Neural progenitor cell (in vitro differentiated cells): ENCODE results near the gene EIF4G3. TPM values are rescaled to one million over a fixed set of nuclear protein-coding genes. Genes with fewer than 3 reads are reported as not detected.

ENCODE experiments used
- DNase-seq: peaks from one replicate; pipeline ENCODE4 v3.0.0-alpha.2; 2016; ENCODE audit warnings: low spot score
- H2AFZ ChIP-seq: fragments of 200-600 bp; sonication (generic); replicated peaks from 2 replicates; pipeline ENCODE4 v1.6.1; 2016; ENCODE audit warnings: antibody characterized with exemption
- H3F3A ChIP-seq: fragments of 200-600 bp; sonication (generic); 2 replicates; pipeline ENCODE4 v1.6.1; 2016; ENCODE audit warnings: antibody characterized with exemption, low read depth
- H3K27ac ChIP-seq: fragments of 200-600 bp; sonication (generic); 2 replicates; pipeline ENCODE4 v1.5.1; 2016; ENCODE audit warnings: mild to moderate bottlenecking
- H3K27me3 ChIP-seq: fragments of 200-600 bp; sonication (generic); 2 replicates; pipeline ENCODE4 v1.6.1; 2016; ENCODE audit warnings: mild to moderate bottlenecking, moderate library complexity
- H3K36me3 ChIP-seq: fragments of 200-600 bp; sonication (generic); 2 replicates; pipeline ENCODE4 v1.5.1; 2016
- H3K4me1 ChIP-seq: fragments of 200-600 bp; sonication (generic); 2 replicates; pipeline ENCODE4 v1.6.1; 2016; ENCODE audit warnings: mixed run types
- H3K4me2 ChIP-seq: fragments of 200-600 bp; sonication (generic); 2 replicates; pipeline ENCODE4 v1.6.1; 2016
- H3K4me3 ChIP-seq: fragments of 200-600 bp; sonication (generic); 2 replicates; pipeline ENCODE4 v1.5.1; 2016
- H3K79me2 ChIP-seq: fragments of 200-600 bp; sonication (generic); 2 replicates; pipeline ENCODE4 v1.6.1; 2016; ENCODE audit warnings: low read depth
- H3K9ac ChIP-seq: fragments of 200-600 bp; sonication (generic); 2 replicates; pipeline ENCODE4 v1.6.1; 2016
- H3K9me3 ChIP-seq: fragments of 200-600 bp; sonication (generic); 2 replicates; pipeline ENCODE4 v1.5.1; 2016; ENCODE audit warnings: low read depth
- H4K20me1 ChIP-seq: fragments of 200-600 bp; sonication (generic); 2 replicates; pipeline ENCODE4 v1.6.1; 2016; ENCODE audit warnings: low read depth
- H3K27ac Mint-ChIP-seq: 3 replicates; pipeline ENCODE4 v1.8.0; 2021; ENCODE audit warnings: mixed read lengths
- H3K27me3 Mint-ChIP-seq: 2 replicates; pipeline ENCODE4 v1.8.0; 2022; ENCODE audit warnings: low read depth, mild to moderate bottlenecking, inconsistent platforms, moderate library complexity, mixed read lengths; ENCODE audit not compliant: insufficient read depth
- H3K36me3 Mint-ChIP-seq: 3 replicates; pipeline ENCODE4 v1.8.0; 2021; ENCODE audit warnings: mixed read lengths
- H3K4me1 Mint-ChIP-seq: 3 replicates; pipeline ENCODE4 v1.8.0; 2021; ENCODE audit warnings: mixed read lengths
- H3K4me3 Mint-ChIP-seq: 3 replicates; pipeline ENCODE4 v1.8.0; 2021; ENCODE audit warnings: mild to moderate bottlenecking, moderate library complexity, mixed read lengths
- H3K9me3 Mint-ChIP-seq: 3 replicates; pipeline ENCODE4 v1.8.0; 2020; ENCODE audit warnings: mixed read lengths
- EZH2 ChIP-seq: fragments of 200-600 bp; sonication (generic); IDR thresholded peaks from 2 replicates; pipeline ENCODE4 v1.6.1; 2017; ENCODE audit warnings: antibody characterized with exemption, mild to moderate bottlenecking, moderate library complexity
- EZH2phosphoT487 ChIP-seq: fragments of 200-600 bp; sonication (generic); IDR thresholded peaks from 2 replicates; pipeline ENCODE4 v1.6.1; 2017; ENCODE audit warnings: antibody characterized with exemption
- total RNA-seq: library from RNA; depleted of rRNA; stranded (reverse); fragments of >200 nt; gene quantifications from 2 replicates; pipeline ENCODE4 v1.2.3, GENCODE V29; 2015; ENCODE audit warnings: low replicate concordance
- TF ChIP-seq, protein P1 (sequence below): fragments of 200-600 bp; sonication (generic); IDR thresholded peaks from 2 replicates; pipeline ENCODE4 v1.5.1; 2017; ENCODE audit warnings: antibody characterized with exemption, mild to moderate bottlenecking

The EIF4G3 gene
- total RNA-seq, 1 donor from 2014 or later, result 73.4 TPM

DNA sequence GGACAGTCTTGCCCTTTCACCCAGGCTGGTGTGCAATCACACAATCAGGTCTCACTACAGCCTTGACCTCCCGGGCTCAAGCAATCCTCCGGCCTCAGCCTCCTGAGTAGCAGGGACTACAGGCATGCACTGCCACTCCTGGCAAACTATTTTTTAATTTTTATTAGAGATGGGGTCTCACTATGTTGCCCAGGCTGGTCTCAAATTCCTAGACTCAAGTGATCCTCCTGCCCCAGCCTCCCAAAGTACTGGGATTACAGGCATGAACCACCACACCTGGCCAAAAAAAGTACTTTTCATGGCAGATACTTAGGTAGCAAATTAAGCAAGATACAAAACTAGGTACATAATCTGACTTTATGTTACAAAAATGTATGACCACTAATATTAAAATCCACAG is 8.3 kb downstream of the EIF4G3 start:
- H3K36me3 ChIP-seq, result peaks cover 6% of the 10 kb centered on the region
- peaks cover 7% of the 10 kb centered on the region for H3K4me1 Mint-ChIP-seq

DNA sequence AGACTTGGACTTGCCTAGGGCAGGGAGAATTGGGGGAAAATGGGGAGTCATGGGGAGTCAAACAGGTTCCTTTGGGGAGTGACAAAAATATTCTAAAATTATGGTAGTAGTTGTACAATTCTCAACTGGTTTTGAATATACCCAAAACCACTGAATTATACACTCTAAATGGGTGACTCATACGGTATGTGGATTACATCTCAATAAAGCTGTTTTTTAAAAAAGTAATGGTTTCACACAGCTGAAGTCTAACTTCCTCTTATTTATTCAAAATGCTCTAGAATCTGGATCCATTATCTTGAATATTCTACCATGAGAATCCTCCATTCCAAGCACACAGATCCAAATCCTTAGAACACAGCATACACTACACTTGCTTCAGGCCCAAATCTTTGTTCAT is 11.1 kb downstream of the EIF4G3 start:
- Mint-ChIP-seq H3K27ac (no peak overlapping the region), H3K27me3 (peaks cover 4% of the 10 kb centered on the region), H3K4me1 (peaks cover 2% of the 10 kb centered on the region), H3K9me3 (peaks cover 2% of the 10 kb centered on the region), H3K36me3 (peaks cover 47% of the 10 kb centered on the region), H3K4me3 (no peak overlapping the region)
- no peaks in the 10 kb centered on the region for H3K4me1 ChIP-seq
- no peaks in the 10 kb centered on the region for H3F3A ChIP-seq
- no peak for DNase-seq
- H3K9me3 ChIP-seq, result no peaks in the 10 kb centered on the region
- no peak overlapping the region for H3K27ac ChIP-seq
- H3K4me3 ChIP-seq, result no peak overlapping the region
- no peak overlapping the region for H3K4me2 ChIP-seq
- peaks cover 100% of the 10 kb centered on the region for H3K79me2 ChIP-seq
- H3K9ac ChIP-seq, result no peak overlapping the region
- H3K36me3 ChIP-seq, result peaks cover 6% of the 10 kb centered on the region
- H4K20me1 ChIP-seq, result peaks cover 61% of the 10 kb centered on the region
- H3K27me3 ChIP-seq, result no peaks in the 10 kb centered on the region
- no peak overlapping the region for H2AFZ ChIP-seq
- TF ChIP-seq EZH2 (no peak), EZH2phosphoT487 (no peak)
- TF ChIP-seq, protein P1, sequence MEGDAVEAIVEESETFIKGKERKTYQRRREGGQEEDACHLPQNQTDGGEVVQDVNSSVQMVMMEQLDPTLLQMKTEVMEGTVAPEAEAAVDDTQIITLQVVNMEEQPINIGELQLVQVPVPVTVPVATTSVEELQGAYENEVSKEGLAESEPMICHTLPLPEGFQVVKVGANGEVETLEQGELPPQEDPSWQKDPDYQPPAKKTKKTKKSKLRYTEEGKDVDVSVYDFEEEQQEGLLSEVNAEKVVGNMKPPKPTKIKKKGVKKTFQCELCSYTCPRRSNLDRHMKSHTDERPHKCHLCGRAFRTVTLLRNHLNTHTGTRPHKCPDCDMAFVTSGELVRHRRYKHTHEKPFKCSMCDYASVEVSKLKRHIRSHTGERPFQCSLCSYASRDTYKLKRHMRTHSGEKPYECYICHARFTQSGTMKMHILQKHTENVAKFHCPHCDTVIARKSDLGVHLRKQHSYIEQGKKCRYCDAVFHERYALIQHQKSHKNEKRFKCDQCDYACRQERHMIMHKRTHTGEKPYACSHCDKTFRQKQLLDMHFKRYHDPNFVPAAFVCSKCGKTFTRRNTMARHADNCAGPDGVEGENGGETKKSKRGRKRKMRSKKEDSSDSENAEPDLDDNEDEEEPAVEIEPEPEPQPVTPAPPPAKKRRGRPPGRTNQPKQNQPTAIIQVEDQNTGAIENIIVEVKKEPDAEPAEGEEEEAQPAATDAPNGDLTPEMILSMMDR, result no peak

More for the DNA sequence above, 8.3 kb downstream of the EIF4G3 start:
- peaks cover 2% of the 10 kb centered on the region for H3K9me3 Mint-ChIP-seq
- no peak overlapping the region for H2AFZ ChIP-seq
- H3K4me1 ChIP-seq, result peaks cover 3% of the 10 kb centered on the region
- no peak for DNase-seq
- H3K27ac ChIP-seq, result no peak overlapping the region
- no peak overlapping the region for H3K4me2 ChIP-seq
- H3K27ac Mint-ChIP-seq, result no peak overlapping the region
- no peaks in the 10 kb centered on the region for H3K27me3 ChIP-seq
- peaks cover 4% of the 10 kb centered on the region for H3K27me3 Mint-ChIP-seq
- H4K20me1 ChIP-seq, result peaks cover 74% of the 10 kb centered on the region
- peaks cover 46% of the 10 kb centered on the region for H3K36me3 Mint-ChIP-seq
- no peak overlapping the region for H3K4me3 Mint-ChIP-seq
- H3F3A ChIP-seq, result no peaks in the 10 kb centered on the region
- H3K9me3 ChIP-seq, result no peaks in the 10 kb centered on the region
- peaks cover 100% of the 10 kb centered on the region for H3K79me2 ChIP-seq
- H3K9ac ChIP-seq, result no peak overlapping the region
- TF ChIP-seq, protein P1, result no peak
- H3K4me3 ChIP-seq, result no peak overlapping the region

DNA sequence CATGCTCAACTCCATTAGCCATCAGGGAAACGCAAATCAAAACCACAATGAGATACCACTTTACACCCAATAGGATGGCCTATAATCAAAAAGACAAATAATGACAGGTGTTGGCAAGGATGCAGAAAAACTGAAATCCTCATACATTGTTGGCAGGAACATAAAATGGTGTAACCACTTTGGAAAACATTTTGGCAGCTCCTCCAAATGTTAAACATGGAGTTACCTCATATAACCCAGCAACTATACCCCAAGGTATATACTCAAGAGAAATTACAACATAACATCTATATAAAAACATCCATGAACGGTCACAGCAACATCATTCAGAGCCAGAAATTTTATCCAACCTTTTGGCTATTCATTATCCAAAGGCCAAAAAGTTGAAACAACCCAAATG is 11.6 kb downstream of the EIF4G3 start:
- Mint-ChIP-seq H3K27me3 (peaks cover 4% of the 10 kb centered on the region), H3K9me3 (peaks cover 2% of the 10 kb centered on the region), H3K27ac (no peak overlapping the region), H3K4me1 (peaks cover 2% of the 10 kb centered on the region), H3K4me3 (no peak overlapping the region), H3K36me3 (peaks cover 48% of the 10 kb centered on the region)
- TF ChIP-seq, protein P1, result no peak
- TF ChIP-seq EZH2 (no peak), EZH2phosphoT487 (no peak)
- peaks cover 56% of the 10 kb centered on the region for H4K20me1 ChIP-seq
- H3K9ac ChIP-seq, result no peak overlapping the region
- peaks cover 6% of the 10 kb centered on the region for H3K36me3 ChIP-seq
- H3K27ac ChIP-seq, result no peak overlapping the region
- no peak for DNase-seq
- no peak overlapping the region for H3K4me3 ChIP-seq
- H3K4me1 ChIP-seq, result no peaks in the 10 kb centered on the region
- peaks cover 100% of the 10 kb centered on the region for H3K79me2 ChIP-seq
- no peaks in the 10 kb centered on the region for H3K27me3 ChIP-seq
- H3K9me3 ChIP-seq, result no peaks in the 10 kb centered on the region
- H3K4me2 ChIP-seq, result no peak overlapping the region
- no peaks in the 10 kb centered on the region for H3F3A ChIP-seq
- no peak overlapping the region for H2AFZ ChIP-seq
